Fibroblast of the aortic adventitia (primary cell): ENCODE results near the gene PARD3B. TPM values are rescaled to one million over a fixed set of nuclear protein-coding genes. Genes with fewer than 3 reads are reported as not detected.

Experiments used
- DNase-seq: peaks from one replicate; pipeline ENCODE4 v3.0.0-alpha.2; 2010; ENCODE audit warnings: low read depth
- H3K4me3 ChIP-seq: 2 replicates; pipeline ENCODE4 v1.5.1; 2011; ENCODE audit warnings: low read depth, mild to moderate bottlenecking, control low read depth, low read length, moderate library complexity
- small RNA-seq: library from RNA; depleted of rRNA; stranded (forward); fragments of <200 nt; gene quantifications from one replicate; pipeline ENCODE3, GENCODE V24; 2012
- total RNA-seq: library from RNA; depleted of rRNA; stranded (reverse); fragments of >200 nt; gene quantifications from 2 replicates; pipeline ENCODE4 v1.2.3, GENCODE V29; 2012; ENCODE audit warnings: low replicate concordance
- TF ChIP-seq, protein P1 (sequence below): IDR thresholded peaks from 2 replicates; pipeline ENCODE4 v1.5.1; 2011; ENCODE audit warnings: mild to moderate bottlenecking, low read length, control low read depth, inconsistent platforms; ENCODE audit not compliant: insufficient read depth

The PARD3B gene
- total RNA-seq, 1 donor, result 15.9 TPM

DNA sequence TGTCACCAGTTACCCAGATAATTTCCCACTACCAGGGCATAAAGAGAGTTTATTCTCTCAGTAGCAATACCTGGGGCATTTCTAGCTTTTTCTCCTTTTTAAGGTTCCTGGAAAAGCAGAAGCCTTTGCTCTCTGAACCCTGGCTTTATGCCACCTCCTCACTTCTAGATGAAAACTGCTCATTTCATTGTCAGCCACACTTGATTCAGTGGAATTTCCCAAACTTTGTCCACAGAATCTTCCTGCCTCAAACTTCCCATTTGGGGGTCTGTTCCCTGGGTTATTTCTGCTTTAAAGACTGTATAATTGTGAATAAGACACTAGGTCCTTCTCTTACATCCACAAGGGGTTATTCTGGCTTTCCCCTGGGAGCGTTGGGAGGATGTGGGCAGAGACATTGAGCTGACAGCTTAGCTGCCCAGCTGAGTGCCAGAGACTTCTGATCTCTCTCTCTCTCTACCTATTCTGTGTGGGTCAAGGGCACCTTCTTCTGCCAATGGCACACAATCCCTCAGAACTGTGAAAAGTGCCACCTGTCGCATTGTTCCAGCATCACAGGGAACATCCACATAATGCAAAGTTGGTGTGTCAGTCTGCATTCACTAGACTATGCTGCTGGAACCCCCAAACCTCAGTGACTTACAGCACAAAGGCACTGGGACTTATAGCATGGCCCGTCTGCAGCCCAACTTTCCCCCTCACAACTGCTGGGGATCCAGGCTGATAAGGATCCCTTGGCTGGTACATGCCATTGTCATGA is 1117.1 kb downstream of the PARD3B start:
- TF ChIP-seq, protein P1, sequence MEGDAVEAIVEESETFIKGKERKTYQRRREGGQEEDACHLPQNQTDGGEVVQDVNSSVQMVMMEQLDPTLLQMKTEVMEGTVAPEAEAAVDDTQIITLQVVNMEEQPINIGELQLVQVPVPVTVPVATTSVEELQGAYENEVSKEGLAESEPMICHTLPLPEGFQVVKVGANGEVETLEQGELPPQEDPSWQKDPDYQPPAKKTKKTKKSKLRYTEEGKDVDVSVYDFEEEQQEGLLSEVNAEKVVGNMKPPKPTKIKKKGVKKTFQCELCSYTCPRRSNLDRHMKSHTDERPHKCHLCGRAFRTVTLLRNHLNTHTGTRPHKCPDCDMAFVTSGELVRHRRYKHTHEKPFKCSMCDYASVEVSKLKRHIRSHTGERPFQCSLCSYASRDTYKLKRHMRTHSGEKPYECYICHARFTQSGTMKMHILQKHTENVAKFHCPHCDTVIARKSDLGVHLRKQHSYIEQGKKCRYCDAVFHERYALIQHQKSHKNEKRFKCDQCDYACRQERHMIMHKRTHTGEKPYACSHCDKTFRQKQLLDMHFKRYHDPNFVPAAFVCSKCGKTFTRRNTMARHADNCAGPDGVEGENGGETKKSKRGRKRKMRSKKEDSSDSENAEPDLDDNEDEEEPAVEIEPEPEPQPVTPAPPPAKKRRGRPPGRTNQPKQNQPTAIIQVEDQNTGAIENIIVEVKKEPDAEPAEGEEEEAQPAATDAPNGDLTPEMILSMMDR, result no peak

DNA sequence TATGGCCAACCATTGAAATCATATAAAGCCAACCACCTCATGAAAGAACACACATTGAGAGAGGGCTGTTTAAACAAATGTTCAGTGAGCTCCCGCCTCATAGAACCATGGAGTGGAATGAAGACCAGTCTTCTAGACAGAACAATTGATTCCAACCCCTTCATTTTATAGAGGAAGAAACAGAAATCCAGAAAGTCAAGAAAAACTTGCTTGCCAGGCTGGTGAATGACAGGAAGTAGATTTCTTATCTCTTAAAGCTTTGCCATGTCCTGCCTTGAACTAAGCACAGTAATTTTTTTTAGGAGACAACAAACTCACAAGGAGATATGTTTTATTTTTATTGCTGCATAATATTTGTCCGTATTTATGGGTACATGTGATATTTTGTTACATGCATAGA is 1120.5 kb downstream of the PARD3B start:
- TF ChIP-seq, protein P1, result no peak
- H3K4me3 ChIP-seq, result no peak overlapping the region
- no peak for DNase-seq

More for the DNA sequence above, 1117.1 kb downstream of the PARD3B start:
- H3K4me3 ChIP-seq, result no peak overlapping the region
- DNase-seq, result no peak

Small RNAs within 50 kb of the gene (small RNA-seq; reads per million reads assigned to genes)
- not detected for gene AC008171.1
